DOHH2 (cell line): ENCODE data around the gene ELP4.

ENCODE experiments used
- H3F3A ChIP-seq: fragments of 200-600 bp; sonication (generic), shearing (Covaris generic); 2 replicates; pipeline ENCODE4 v1.6.0; 2016; ENCODE audit warnings: antibody characterized with exemption, mild to moderate bottlenecking; ENCODE audit not compliant: control insufficient read depth, insufficient read depth
- H3K27ac ChIP-seq: fragments of 200-600 bp; sonication (generic); 2 replicates; pipeline ENCODE4 v1.5.1; 2014; ENCODE audit warnings: low read depth, mild to moderate bottlenecking, low read length, moderate library complexity
- H3K27me3 ChIP-seq: fragments of 200-600 bp; sonication (generic); 2 replicates; pipeline ENCODE4 v1.6.1; 2014; ENCODE audit warnings: mild to moderate bottlenecking, low read length, mixed read lengths; ENCODE audit not compliant: control insufficient read depth
- H3K36me3 ChIP-seq: fragments of 200-600 bp; sonication (generic); 2 replicates; pipeline ENCODE4 v1.6.1; 2014; ENCODE audit warnings: mild to moderate bottlenecking, low read length, moderate library complexity, mixed read lengths; ENCODE audit not compliant: control insufficient read depth
- H3K4me1 ChIP-seq: fragments of 200-600 bp; sonication (generic); 2 replicates; pipeline ENCODE4 v1.6.1; 2014; ENCODE audit warnings: mild to moderate bottlenecking, low read length, mixed read lengths; ENCODE audit not compliant: control insufficient read depth
- H3K4me2 ChIP-seq: fragments of 200-600 bp; sonication (generic); 2 replicates; pipeline ENCODE4 v1.6.0; 2014; ENCODE audit warnings: mild to moderate bottlenecking, low read length, moderate library complexity
- H3K4me3 ChIP-seq: fragments of 200-600 bp; sonication (generic); 2 replicates; pipeline ENCODE4 v1.5.1; 2014; ENCODE audit warnings: mild to moderate bottlenecking, low read length, mixed read lengths
- H3K79me2 ChIP-seq: fragments of 200-600 bp; sonication (generic); 2 replicates; pipeline ENCODE4 v1.6.1; 2014; ENCODE audit warnings: mild to moderate bottlenecking, low read length, mixed read lengths; ENCODE audit not compliant: control insufficient read depth
- H3K9me2 ChIP-seq: fragments of 200-600 bp; sonication (generic); replicated peaks from 2 replicates; pipeline ENCODE4 v1.6.1; 2014; ENCODE audit warnings: mild to moderate bottlenecking, low read length, mixed read lengths; ENCODE audit not compliant: control insufficient read depth
- H3K9me3 ChIP-seq: fragments of 200-600 bp; sonication (generic); 2 replicates; pipeline ENCODE4 v1.6.1; 2014; ENCODE audit warnings: antibody characterized with exemption, low read length, mixed read lengths; ENCODE audit not compliant: control insufficient read depth, insufficient read depth
- H4K20me1 ChIP-seq: fragments of 200-600 bp; sonication (generic); 2 replicates; pipeline ENCODE4 v1.6.0; 2014; ENCODE audit warnings: low read depth, mild to moderate bottlenecking, antibody characterized with exemption, low read length, moderate library complexity; ENCODE audit not compliant: control insufficient read depth, insufficient read depth
- CTCF ChIP-seq: fragments of 200-600 bp; sonication (generic); IDR thresholded peaks from one replicate; pipeline ENCODE4 v1.5.1; 2014; ENCODE audit warnings: antibody characterized with exemption, mild to moderate bottlenecking, low read depth, low read length; ENCODE audit not compliant: poor library complexity, severe bottlenecking
- EZH2phosphoT487 ChIP-seq: fragments of 200-600 bp; sonication (generic); IDR thresholded peaks from 2 replicates; pipeline ENCODE4 v1.6.1; 2017; ENCODE audit warnings: borderline replicate concordance, mild to moderate bottlenecking, antibody characterized with exemption, low read length, moderate library complexity, mixed read lengths

The ELP4 gene

GRCh38 chr11:31782257-31782656 is 272.7 kb downstream of the ELP4 start:
- no peak overlapping the region for H3K4me2 ChIP-seq
- no peak overlapping the region for H3K4me3 ChIP-seq
- H3K36me3 ChIP-seq = no peaks in the 10 kb centered on the region
- H3K27me3 ChIP-seq = no peaks in the 10 kb centered on the region
- H3K27ac ChIP-seq = no peak overlapping the region
- H3K9me2 ChIP-seq = no peaks in the 10 kb centered on the region
- no peak for TF ChIP-seq EZH2phosphoT487
- TF ChIP-seq CTCF = no peak
- no peaks in the 10 kb centered on the region for H4K20me1 ChIP-seq
- H3F3A ChIP-seq = no peaks in the 10 kb centered on the region
- no peaks in the 10 kb centered on the region for H3K79me2 ChIP-seq
- no peaks in the 10 kb centered on the region for H3K4me1 ChIP-seq
- no peaks in the 10 kb centered on the region for H3K9me3 ChIP-seq

- no peak overlapping the region for H3K27ac ChIP-seq
These were observed 273.7 kb downstream of the ELP4 start for GRCh38 chr11:31783252-31783651.

GRCh38 chr11:31784611-31785010 is 275.0 kb downstream of the ELP4 start:
- no peaks in the 10 kb centered on the region for H3K9me2 ChIP-seq
- no peaks in the 10 kb centered on the region for H3K9me3 ChIP-seq
- H3K4me1 ChIP-seq = no peaks in the 10 kb centered on the region
- no peak overlapping the region for H3K27ac ChIP-seq
- TF ChIP-seq EZH2phosphoT487 (no peak), CTCF (no peak)
- no peak overlapping the region for H3K4me3 ChIP-seq
- H3F3A ChIP-seq = no peaks in the 10 kb centered on the region
- no peaks in the 10 kb centered on the region for H3K36me3 ChIP-seq
- no peaks in the 10 kb centered on the region for H3K79me2 ChIP-seq
- no peaks in the 10 kb centered on the region for H3K27me3 ChIP-seq
- H4K20me1 ChIP-seq = no peaks in the 10 kb centered on the region
- H3K4me2 ChIP-seq = no peak overlapping the region

More at GRCh38 chr11:31783252-31783651, 273.7 kb downstream of the ELP4 start:
- H3K4me2 ChIP-seq = no peak overlapping the region
- TF ChIP-seq CTCF (no peak), EZH2phosphoT487 (no peak)
- no peaks in the 10 kb centered on the region for H3F3A ChIP-seq
- H3K36me3 ChIP-seq = no peaks in the 10 kb centered on the region
- H3K27me3 ChIP-seq = no peaks in the 10 kb centered on the region
- no peaks in the 10 kb centered on the region for H4K20me1 ChIP-seq
- no peak overlapping the region for H3K4me3 ChIP-seq
- no peaks in the 10 kb centered on the region for H3K9me2 ChIP-seq
- H3K79me2 ChIP-seq = no peaks in the 10 kb centered on the region
- no peaks in the 10 kb centered on the region for H3K4me1 ChIP-seq
- no peaks in the 10 kb centered on the region for H3K9me3 ChIP-seq
